Keratinocyte (primary cell): ENCODE data around the gene ADCK1.

Experiments used
- EZH2 ChIP-seq: IDR thresholded peaks from one replicate; pipeline ENCODE4 v1.6.1; 2012; ENCODE audit warnings: inconsistent platforms, mild to moderate bottlenecking, low read length, moderate library complexity
- TF ChIP-seq, protein P1 (sequence below), 3 experiments: IDR thresholded peaks in 1 of 3; conservative IDR thresholded peaks in 1 of 3; optimal IDR thresholded peaks in 1 of 3; 2 replicates in 2 of 3; 3 replicates in 1 of 3; pipeline versions ENCODE3 to v1.5.1; 2011; ENCODE audit warnings: low read length in 3 of 3, mild to moderate bottlenecking in 3 of 3, moderate library complexity in 2 of 3, control low read depth in 1 of 3, inconsistent platforms in 1 of 3; ENCODE audit not compliant: insufficient read depth in 2 of 3; ENCODE audit errors: extremely low read depth in 1 of 3

GRCh38 chr14:77917491-77918201 lies 117.7 kb downstream of the ADCK1 start:
- TF ChIP-seq EZH2, result no peak
- TF ChIP-seq, protein P1, sequence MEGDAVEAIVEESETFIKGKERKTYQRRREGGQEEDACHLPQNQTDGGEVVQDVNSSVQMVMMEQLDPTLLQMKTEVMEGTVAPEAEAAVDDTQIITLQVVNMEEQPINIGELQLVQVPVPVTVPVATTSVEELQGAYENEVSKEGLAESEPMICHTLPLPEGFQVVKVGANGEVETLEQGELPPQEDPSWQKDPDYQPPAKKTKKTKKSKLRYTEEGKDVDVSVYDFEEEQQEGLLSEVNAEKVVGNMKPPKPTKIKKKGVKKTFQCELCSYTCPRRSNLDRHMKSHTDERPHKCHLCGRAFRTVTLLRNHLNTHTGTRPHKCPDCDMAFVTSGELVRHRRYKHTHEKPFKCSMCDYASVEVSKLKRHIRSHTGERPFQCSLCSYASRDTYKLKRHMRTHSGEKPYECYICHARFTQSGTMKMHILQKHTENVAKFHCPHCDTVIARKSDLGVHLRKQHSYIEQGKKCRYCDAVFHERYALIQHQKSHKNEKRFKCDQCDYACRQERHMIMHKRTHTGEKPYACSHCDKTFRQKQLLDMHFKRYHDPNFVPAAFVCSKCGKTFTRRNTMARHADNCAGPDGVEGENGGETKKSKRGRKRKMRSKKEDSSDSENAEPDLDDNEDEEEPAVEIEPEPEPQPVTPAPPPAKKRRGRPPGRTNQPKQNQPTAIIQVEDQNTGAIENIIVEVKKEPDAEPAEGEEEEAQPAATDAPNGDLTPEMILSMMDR (optimal IDR thresholded peaks at IDR 0.05 in 1 of 3, IDR thresholded peaks at IDR 0.05 in 1 of 3, conservative IDR thresholded peaks at IDR 0.05 in 1 of 3; ENCODE audit: extremely low read depth in 1 of 3, insufficient read depth in 2 of 3, low read length in 3 of 3), result no peak
